ENCODE results near the gene ECI2.
"Not testable (repeated sequence)": the region's sequence is repeated elsewhere in the genome, so short reads cannot be mapped to it uniquely, and the experiment has no call there.

Gene ECI2

GRCh38 chr6:4136354-4136831, 1.0 kb upstream of the ECI2 start:
- DNase-seq = no peak

DNA sequence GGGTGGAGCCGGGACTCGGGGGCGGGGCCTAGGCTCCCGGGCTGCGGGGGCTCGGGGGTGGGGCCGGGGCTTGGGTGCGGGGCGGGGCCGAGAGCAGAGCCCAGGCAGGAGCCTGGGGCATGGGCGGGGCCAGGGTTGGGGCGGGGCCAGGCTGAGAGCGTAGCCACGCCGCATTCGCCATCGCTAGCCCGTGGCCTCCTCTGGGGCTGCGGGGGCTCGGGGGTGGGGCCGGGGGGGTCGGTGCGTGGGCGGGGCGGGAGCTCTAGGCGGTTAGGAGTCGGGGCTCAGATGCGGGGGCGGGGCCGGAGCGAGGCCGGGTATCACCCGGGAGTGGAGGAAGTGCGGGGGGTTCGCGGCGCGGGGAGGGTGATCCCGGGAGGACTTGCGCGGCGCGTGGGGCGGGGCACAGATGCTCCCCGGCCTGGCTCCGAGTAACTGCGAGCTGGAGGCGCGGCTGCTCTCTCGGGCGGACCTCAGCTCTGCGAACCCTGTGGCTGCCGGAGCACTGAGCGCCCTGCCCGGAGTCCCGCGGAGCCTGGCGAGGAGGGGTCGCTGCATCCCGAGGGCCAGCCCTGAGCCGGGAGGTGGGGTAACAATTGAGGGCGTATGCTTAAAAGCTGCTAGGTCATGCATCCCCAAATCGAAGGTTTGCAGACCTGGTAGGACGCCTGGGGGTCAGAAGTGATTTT, 434 bp upstream of the ECI2 start:
- DNase-seq = peak; percentile 72

GRCh38 chr6:4133941-4134838, 1.2 kb downstream of the ECI2 start:
- DNase-seq = no peak

DNA sequence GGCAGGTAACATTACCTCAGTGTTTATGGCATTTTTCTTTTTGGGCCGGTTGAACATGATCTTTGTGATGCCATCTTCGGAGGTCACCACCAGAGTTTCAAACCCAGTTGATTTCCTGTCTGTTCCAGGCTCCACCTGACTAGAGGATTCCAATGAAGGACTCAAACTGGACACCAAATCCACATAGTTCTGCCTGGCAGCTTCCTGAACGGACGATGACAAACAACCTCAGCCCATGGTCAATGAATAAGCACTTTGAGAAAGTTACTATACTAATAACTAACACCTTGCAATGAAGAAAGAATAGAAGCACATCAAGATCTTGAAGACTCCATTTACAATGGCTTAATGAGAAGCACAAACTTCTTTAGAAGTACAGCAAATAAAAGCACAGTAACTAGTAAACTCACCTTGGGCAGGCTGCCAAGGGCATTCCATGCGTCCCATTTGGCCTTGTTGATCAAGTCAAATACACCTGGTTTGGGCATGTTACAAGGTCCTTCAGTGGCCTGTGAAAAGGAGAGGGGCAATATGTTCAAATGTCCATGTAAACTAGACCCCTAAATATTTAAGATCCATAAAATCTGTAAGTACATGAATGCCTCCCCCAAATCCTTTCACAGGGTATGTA, 4.9 kb downstream of the ECI2 start:
- DNase-seq = no peak

GRCh38 chr6:4129446-4129845, 5.9 kb downstream of the ECI2 start:
- no peak for DNase-seq

GRCh38 chr6:4128748-4129147, 6.6 kb downstream of the ECI2 start:
- DNase-seq = no peak

GRCh38 chr6:4128072-4128471, 7.3 kb downstream of the ECI2 start:
- DNase-seq = no peak

GRCh38 chr6:4125933-4126864, 9.2 kb downstream of the ECI2 start:
- no peak for DNase-seq

DNA sequence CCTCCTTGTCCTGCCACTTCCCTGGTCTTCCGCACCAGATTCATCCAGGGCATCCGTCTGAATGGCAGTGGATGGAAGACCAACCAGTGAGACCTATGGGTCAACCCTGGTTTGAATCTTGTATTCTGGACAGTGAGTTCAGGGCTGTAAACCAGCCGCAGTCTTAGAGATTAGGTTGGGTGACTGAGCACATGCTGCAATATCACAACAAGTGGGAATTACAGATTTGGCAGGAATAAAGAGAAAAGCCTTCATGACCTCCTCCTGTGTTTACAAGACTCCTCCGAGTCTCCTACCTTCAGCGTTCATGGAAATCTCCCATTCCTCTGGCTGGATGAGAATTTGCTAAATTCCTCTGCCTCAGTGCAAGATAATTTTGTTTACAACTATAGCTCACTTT, 9.9 kb downstream of the ECI2 start:
- no peak for DNase-seq

DNA sequence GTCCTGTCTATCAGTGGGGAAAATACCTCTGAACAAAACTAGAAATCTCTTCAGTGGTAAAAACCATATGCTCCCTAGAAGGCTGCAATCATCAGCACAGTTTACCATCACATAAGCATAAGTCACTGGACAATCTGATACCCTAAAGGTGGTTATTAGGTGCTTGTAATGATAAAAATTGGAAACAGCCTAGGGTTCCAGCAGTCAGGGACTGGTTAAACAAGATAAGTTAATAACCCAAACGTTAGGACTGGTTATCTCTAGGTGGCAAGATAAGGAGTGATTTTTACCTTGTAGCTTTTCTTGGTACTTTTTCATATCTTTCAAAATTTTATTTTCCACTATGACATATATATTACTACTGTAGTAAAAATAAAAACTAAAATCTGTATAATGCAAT, 11.0 kb downstream of the ECI2 start:
- DNase-seq = no peak

- no peak for DNase-seq
Observed at GRCh38 chr6:4115741-4116140, 19.6 kb downstream of the ECI2 start.

- no peak for DNase-seq
Observed at GRCh38 chr6:4114123-4114522, 21.3 kb downstream of the ECI2 start.

GRCh38 chr6:4113649-4114048, 21.7 kb downstream of the ECI2 start:
- no peak for DNase-seq

- no peak for DNase-seq
Observed at GRCh38 chr6:4112366-4112765, 23.0 kb downstream of the ECI2 start.

GRCh38 chr6:4109363-4109815, 26.0 kb downstream of the ECI2 start:
- not testable (repeated sequence) for DNase-seq

GRCh38 chr6:4108561-4109093, 26.7 kb downstream of the ECI2 start:
- DNase-seq = no peak

- DNase-seq = no peak
Observed at GRCh38 chr6:4107873-4108272, 27.5 kb downstream of the ECI2 start.

- no peak for DNase-seq
Observed at GRCh38 chr6:4105980-4106536, 29.3 kb downstream of the ECI2 start.

GRCh38 chr6:4103929-4104328, 31.4 kb downstream of the ECI2 start:
- DNase-seq = no peak

DNA sequence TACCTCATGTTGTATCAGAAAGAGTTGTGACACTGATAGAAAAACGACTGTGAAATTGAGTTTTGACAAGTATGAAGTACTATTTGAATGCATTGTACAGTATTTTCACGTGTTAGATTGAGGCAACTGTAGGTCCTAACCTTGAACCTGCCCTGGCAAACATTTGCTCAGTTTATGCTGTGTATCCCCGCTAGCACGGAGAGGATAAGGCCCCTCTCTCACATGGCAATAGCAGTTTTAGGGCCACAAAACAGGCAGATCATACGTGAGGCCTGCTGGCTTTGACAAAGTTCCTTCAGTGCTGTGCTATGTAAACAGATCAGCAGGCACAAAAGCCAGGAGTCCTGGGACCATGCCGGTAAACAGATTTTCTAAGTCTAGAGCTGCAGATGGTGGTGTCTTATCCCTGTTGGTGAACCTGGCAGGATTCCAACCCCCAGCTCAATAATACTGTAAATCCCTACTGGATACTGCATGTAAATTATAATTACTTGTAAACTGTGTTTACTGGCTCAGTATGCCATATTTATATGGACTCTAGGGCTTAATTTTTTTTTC, 32.6 kb downstream of the ECI2 start:
- peak; percentile 78 for DNase-seq

DNA sequence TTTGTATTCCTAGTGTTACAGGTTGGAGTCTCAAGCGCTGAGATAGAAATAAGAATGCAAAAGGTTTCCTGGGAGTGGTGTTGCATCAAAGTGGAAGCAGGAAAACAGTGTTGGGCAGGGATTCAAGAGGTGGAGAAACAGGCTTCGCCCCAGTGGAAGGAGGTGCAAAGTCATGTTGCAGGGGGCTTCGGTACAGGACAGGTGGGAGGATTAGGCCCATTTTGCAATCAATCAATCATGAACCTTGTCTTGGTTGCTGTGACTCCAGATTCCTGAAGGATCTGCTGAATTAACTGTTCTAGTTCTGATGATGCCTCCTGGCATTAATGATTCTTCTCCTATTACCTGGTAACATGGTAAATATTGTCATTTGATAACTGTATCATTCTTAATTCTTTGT, 34.1 kb downstream of the ECI2 start:
- no peak for DNase-seq

DNA sequence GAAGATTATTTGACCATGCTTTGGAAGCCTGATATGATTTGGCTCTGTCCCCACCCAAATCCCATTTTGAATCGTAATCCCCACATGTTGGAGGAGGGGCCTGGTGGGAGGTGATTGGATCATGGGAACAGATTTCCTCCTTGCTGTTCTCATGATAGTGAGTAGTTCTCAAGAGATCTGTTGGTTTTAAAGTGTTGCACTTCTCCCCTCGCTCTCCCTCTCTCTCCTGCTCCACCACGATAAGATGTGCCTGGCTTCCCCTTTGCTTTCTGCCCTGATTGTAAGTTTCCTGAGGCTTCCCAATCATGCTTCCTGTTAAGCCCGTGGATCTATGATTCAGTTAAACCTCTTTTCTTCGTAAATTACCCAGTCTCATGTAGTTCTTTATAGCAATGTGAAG, 34.7 kb downstream of the ECI2 start:
- DNase-seq = no peak
